HCT116 (cell line): ENCODE data around the gene ARMS2. TPM values are rescaled to one million over a fixed set of nuclear protein-coding genes. Genes with fewer than 3 reads are reported as not detected.

Experiments
- ATAC-seq: fragments of 200-7000 bp; cut with Tn5 transposase; 2 replicates; pipeline ENCODE4 v1.9.1; 2020; ENCODE audit warnings: mild to moderate bottlenecking, moderate library complexity
- BruUV-seq: library from RNA; stranded (reverse); fragments of 400-500 nt; replicated peaks from 2 replicates; lab custom pipeline; 2021; lab: Mats Ljungman, UMichigan
- CTCF ChIA-PET: fragments of 300-600 bp; sonication (Branson Sonifier 250); formaldehyde crosslinking; loops from one replicate; lab custom pipeline; 2021; ENCODE audit warnings: antibody characterized with exemption; lab: Charles Lee
- POLR2A ChIA-PET: fragments of 300-600, 350-600 bp; sonication (Branson Sonifier 250); formaldehyde crosslinking; loops from one replicate; lab custom pipeline; 2021; ENCODE audit warnings: antibody characterized with exemption; lab: Charles Lee
- RAD21 ChIA-PET, 2 experiments: fragments of 300-600 bp; sonication (Branson Sonifier 250); formaldehyde crosslinking; loops; one replicate each; lab custom pipeline; 2023; ENCODE audit warnings: low total read pairs in 2 of 2; ENCODE audit not compliant: uncharacterized antibody in 2 of 2, unreplicated experiment in 2 of 2, low non-redundant PET in 1 of 2; lab: Charles Lee
- DNase-seq: peaks from one replicate; pipeline ENCODE4 v3.0.0-alpha.2; 2010; ENCODE audit warnings: low read depth, low spot score
- H2AFZ ChIP-seq: fragments of 200-600 bp; shearing (Covaris generic), sonication (generic); 2 replicates; pipeline ENCODE4 v1.6.1; 2017; ENCODE audit warnings: low read depth, mixed run types, mixed read lengths, antibody characterized with exemption, low read length; ENCODE audit not compliant: poor library complexity, severe bottlenecking
- H3K27ac ChIP-seq: 2 replicates; pipeline ENCODE4 v1.5.1; 2012; ENCODE audit warnings: low read depth, low read length
- H3K27me3 ChIP-seq: fragments of 200-600 bp; sonication (generic); 2 replicates; pipeline ENCODE4 v1.6.1; 2016; ENCODE audit warnings: mixed run types, low read length, mixed read lengths; ENCODE audit not compliant: insufficient read depth
- H3K36me3 ChIP-seq, 2 experiments: fragments of 200-500 bp in 1 of 2; fragments of 200-600 bp in 1 of 2; sonication (Bioruptor generic) in 1 of 2; sonication (generic) in 1 of 2; 2 replicates each; pipeline versions ENCODE4 v1.5.1 to v1.6.1; 2014 to 2016; ENCODE audit warnings: low read length in 2 of 2, inconsistent platforms in 1 of 2, mixed read lengths in 1 of 2, mixed run types in 1 of 2; ENCODE audit not compliant: insufficient read depth in 2 of 2, control insufficient read depth in 1 of 2
- H3K4me1 ChIP-seq, 2 experiments: fragments of 200-600 bp in 1 of 2; sonication (generic) in 1 of 2; 2 replicates each; pipeline versions ENCODE4 v1.5.1 to v1.6.1; 2012 to 2017; ENCODE audit warnings: low read length in 2 of 2, inconsistent platforms in 1 of 2, mild to moderate bottlenecking in 1 of 2, mixed read lengths in 1 of 2, mixed run types in 1 of 2, moderate library complexity in 1 of 2; ENCODE audit not compliant: insufficient read depth in 2 of 2, control insufficient read depth in 1 of 2
- H3K4me2 ChIP-seq: fragments of 200-600 bp; sonication (generic); 2 replicates; pipeline ENCODE4 v1.6.1; 2017; ENCODE audit warnings: mixed run types, low read length, mixed read lengths
- H3K4me3 ChIP-seq, 2 experiments: fragments of 200-600 bp in 1 of 2; sonication (generic) in 1 of 2; replicated peaks in 1 of 2; 2 replicates each; pipeline ENCODE4 v1.5.1; 2011 to 2016; ENCODE audit warnings: low read length in 2 of 2, control low read depth in 1 of 2, low read depth in 1 of 2, mild to moderate bottlenecking in 1 of 2, mixed read lengths in 1 of 2, mixed run types in 1 of 2
- H3K79me2 ChIP-seq: fragments of 200-600 bp; sonication (generic); 2 replicates; pipeline ENCODE4 v1.6.1; 2017; ENCODE audit warnings: mild to moderate bottlenecking, mixed run types, low read length, moderate library complexity, mixed read lengths; ENCODE audit not compliant: insufficient read depth
- H3K9ac ChIP-seq: fragments of 200-600 bp; sonication (generic); 2 replicates; pipeline ENCODE4 v1.6.1; 2016; ENCODE audit warnings: low read length, mixed read lengths
- H3K9me2 ChIP-seq: fragments of 200-600 bp; sonication (generic), shearing (Covaris generic); 2 replicates; pipeline ENCODE4 v1.6.1; 2017; ENCODE audit warnings: mixed run types, mild to moderate bottlenecking, moderate library complexity; ENCODE audit not compliant: insufficient read depth
- H3K9me3 ChIP-seq, 2 experiments: fragments of 200-500 bp in 1 of 2; fragments of 200-600 bp in 1 of 2; sonication (Bioruptor generic) in 1 of 2; sonication (generic) in 1 of 2; 2 replicates each; pipeline ENCODE4 v1.6.1; 2014 to 2017; ENCODE audit warnings: low read length in 2 of 2, mixed read lengths in 2 of 2, inconsistent platforms in 1 of 2, low read depth in 1 of 2, mild to moderate bottlenecking in 1 of 2, mixed run types in 1 of 2, moderate library complexity in 1 of 2; ENCODE audit not compliant: control insufficient read depth in 1 of 2, insufficient read depth in 1 of 2
- H4K20me1 ChIP-seq: fragments of 200-600 bp; sonication (generic), shearing (Covaris generic); 2 replicates; pipeline ENCODE4 v1.6.1; 2017; ENCODE audit warnings: mixed run types, mild to moderate bottlenecking, moderate library complexity; ENCODE audit not compliant: insufficient read depth
- CEBPB ChIP-seq: IDR thresholded peaks from 2 replicates; pipeline ENCODE4 v1.6.1; 2012; ENCODE audit warnings: low read depth
- ELF1 ChIP-seq: IDR thresholded peaks from 2 replicates; pipeline ENCODE4 v1.6.1; 2012; ENCODE audit warnings: low read depth, borderline replicate concordance
- EZH2 ChIP-seq: fragments of 200-600 bp; sonication (generic); IDR thresholded peaks from 2 replicates; pipeline ENCODE4 v1.6.1; 2017; ENCODE audit warnings: antibody characterized with exemption, mixed run types
- POLR2A ChIP-seq: IDR thresholded peaks from 2 replicates; pipeline ENCODE4 v1.7.0; 2011; ENCODE audit warnings: borderline replicate concordance; ENCODE audit not compliant: insufficient read depth, insufficient read length; ENCODE audit errors: extremely low read depth
- RAD21 ChIP-seq: IDR thresholded peaks from 2 replicates; pipeline ENCODE4 v1.6.1; 2012; ENCODE audit warnings: low read depth, mild to moderate bottlenecking
- SIN3A ChIP-seq: IDR thresholded peaks from 2 replicates; pipeline ENCODE4 v1.6.1; 2012; ENCODE audit warnings: low read depth
- TCF7L2 ChIP-seq: IDR thresholded peaks from 2 replicates; pipeline ENCODE4 v1.7.0; 2011; ENCODE audit warnings: borderline replicate concordance, inconsistent platforms; ENCODE audit not compliant: insufficient read depth, insufficient read length; ENCODE audit errors: extremely low read depth
- YY1 ChIP-seq: IDR thresholded peaks from 2 replicates; pipeline ENCODE4 v1.6.1; 2011; ENCODE audit warnings: low read length, low read depth, moderate library complexity, mild to moderate bottlenecking; ENCODE audit not compliant: insufficient replicate concordance; ENCODE audit errors: extremely low read depth
- ZFX ChIP-seq: fragments of 450-650 bp; IDR thresholded peaks from 2 replicates; pipeline ENCODE4 v1.6.1; 2017
- intact Hi-C: fragments of 100-400 bp; cut with micrococcal nuclease; formaldehyde crosslinking; loops from 2 replicates; pipeline ENCODE4 v1.10.0; 2022
- total RNA-seq: library from RNA; stranded (reverse); gene quantifications from one replicate; pipeline ENCODE4 v1.2.1, GENCODE V29; 2021; ENCODE audit not compliant: unreplicated experiment
- TF ChIP-seq, protein P1 (sequence below), 3 experiments: fragments of 200-600 bp in 1 of 3; sonication (generic) in 1 of 3; IDR thresholded peaks in 2 of 3; conservative IDR thresholded peaks in 1 of 3; 2 replicates each; pipeline ENCODE4 v1.5.1; 2012 to 2017; ENCODE audit warnings: low read depth in 2 of 3, low read length in 2 of 3, antibody characterized with exemption in 1 of 3, borderline replicate concordance in 1 of 3, control low read depth in 1 of 3, mild to moderate bottlenecking in 1 of 3, mixed read lengths in 1 of 3, mixed run types in 1 of 3, moderate library complexity in 1 of 3; ENCODE audit not compliant: insufficient read depth in 1 of 3
- TF ChIP-seq, protein P2 (sequence below): IDR thresholded peaks from 2 replicates; pipeline ENCODE4 v1.6.1; 2012
- TF ChIP-seq, protein P3 (sequence below): IDR thresholded peaks from 2 replicates; pipeline ENCODE4 v1.6.1; 2012

Gene ARMS2
- total RNA-seq, 1 experiment from 2014 or later, result not detected

DNA sequence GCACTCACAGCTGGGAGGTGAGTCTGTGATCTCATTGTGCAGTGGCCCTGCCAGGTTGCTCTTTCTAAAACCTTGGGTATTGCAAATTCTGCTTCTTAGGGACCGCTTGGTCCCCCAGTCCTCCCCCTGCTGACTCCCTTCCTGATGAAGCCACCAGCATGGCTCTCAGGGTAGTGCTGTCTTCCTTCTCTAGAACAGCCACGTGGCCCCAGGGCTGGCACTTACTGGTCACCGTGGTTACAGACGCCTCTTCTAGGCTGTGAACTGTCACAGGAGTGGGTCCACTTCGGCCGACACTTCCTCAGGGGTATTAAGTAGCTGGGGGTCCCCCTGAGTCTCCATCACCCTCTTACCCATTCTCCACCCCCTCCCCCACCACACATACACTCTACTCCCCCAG lies 4.2 kb downstream of the ARMS2 start:
- Histone ChIP-seq H3K9me3 (no peaks in the 10 kb centered on the region), H3K79me2 (no peaks in the 10 kb centered on the region), H3K27ac (no peak overlapping the region), H4K20me1 (no peaks in the 10 kb centered on the region), H3K4me3 (no peak overlapping the region), H3K27me3 (peaks cover 10% of the 10 kb centered on the region; the same call in 1 of the 2 replicates), H3K36me3 (no peaks in the 10 kb centered on the region), H3K9me2 (no peaks in the 10 kb centered on the region), H3K9ac (no peak overlapping the region)
- CTCF ChIA-PET, result no interaction called here
- RAD21 ChIA-PET, result no interaction called here
- no TSS peak for BruUV-seq
- ATAC-seq (no peak), DNase-seq (no peak)
- TF ChIP-seq ZFX, result no peak
- TF ChIP-seq, protein P1, sequence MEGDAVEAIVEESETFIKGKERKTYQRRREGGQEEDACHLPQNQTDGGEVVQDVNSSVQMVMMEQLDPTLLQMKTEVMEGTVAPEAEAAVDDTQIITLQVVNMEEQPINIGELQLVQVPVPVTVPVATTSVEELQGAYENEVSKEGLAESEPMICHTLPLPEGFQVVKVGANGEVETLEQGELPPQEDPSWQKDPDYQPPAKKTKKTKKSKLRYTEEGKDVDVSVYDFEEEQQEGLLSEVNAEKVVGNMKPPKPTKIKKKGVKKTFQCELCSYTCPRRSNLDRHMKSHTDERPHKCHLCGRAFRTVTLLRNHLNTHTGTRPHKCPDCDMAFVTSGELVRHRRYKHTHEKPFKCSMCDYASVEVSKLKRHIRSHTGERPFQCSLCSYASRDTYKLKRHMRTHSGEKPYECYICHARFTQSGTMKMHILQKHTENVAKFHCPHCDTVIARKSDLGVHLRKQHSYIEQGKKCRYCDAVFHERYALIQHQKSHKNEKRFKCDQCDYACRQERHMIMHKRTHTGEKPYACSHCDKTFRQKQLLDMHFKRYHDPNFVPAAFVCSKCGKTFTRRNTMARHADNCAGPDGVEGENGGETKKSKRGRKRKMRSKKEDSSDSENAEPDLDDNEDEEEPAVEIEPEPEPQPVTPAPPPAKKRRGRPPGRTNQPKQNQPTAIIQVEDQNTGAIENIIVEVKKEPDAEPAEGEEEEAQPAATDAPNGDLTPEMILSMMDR (IDR thresholded peaks at IDR 0.05 in 2 of 3, conservative IDR thresholded peaks at IDR 0.05 in 1 of 3; ENCODE audit: borderline replicate concordance in 1 of 3, insufficient read depth in 1 of 3, low read depth in 2 of 3, low read length in 2 of 3), result no peak
- TF ChIP-seq POLR2A, result no peak
- no peak for TF ChIP-seq EZH2
- no peak for TF ChIP-seq TCF7L2
- TF ChIP-seq ELF1, result no peak
- TF ChIP-seq, protein P2, sequence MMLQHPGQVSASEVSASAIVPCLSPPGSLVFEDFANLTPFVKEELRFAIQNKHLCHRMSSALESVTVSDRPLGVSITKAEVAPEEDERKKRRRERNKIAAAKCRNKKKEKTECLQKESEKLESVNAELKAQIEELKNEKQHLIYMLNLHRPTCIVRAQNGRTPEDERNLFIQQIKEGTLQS, result no peak
- TF ChIP-seq YY1, result no peak
- TF ChIP-seq SIN3A, result no peak
- TF ChIP-seq, protein P3, sequence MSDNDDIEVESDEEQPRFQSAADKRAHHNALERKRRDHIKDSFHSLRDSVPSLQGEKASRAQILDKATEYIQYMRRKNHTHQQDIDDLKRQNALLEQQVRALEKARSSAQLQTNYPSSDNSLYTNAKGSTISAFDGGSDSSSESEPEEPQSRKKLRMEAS, result no peak
- TF ChIP-seq CEBPB, result no peak
- TF ChIP-seq RAD21, result no peak
- TF ChIP-seq, all 23 proteins: peak for 0
- H3K4me2 ChIP-seq, result no peak overlapping the region
- intact Hi-C loops, result no loop called here
- H2AFZ ChIP-seq, result no peak overlapping the region
- H3K4me1 ChIP-seq, result no peaks in the 10 kb centered on the region
- POLR2A ChIA-PET, result no interaction called here
